Measurements from ENCODE around the gene NISCH.

The NISCH gene

GRCh38 chr3:52490939-52491526 is 35.6 kb downstream of the NISCH start:
- no peak for DNase-seq

DNA sequence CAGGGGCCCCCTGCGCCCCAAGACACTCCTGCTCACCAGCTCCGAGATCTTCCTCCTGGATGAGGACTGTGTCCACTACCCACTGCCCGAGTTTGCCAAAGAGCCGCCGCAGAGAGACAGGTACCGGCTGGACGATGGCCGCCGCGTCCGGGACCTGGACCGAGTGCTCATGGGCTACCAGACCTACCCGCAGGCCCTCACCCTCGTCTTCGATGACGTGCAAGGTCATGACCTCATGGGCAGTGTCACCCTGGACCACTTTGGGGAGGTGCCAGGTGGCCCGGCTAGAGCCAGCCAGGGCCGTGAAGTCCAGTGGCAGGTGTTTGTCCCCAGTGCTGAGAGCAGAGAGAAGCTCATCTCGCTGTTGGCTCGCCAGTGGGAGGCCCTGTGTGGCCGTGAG is 36.7 kb downstream of the NISCH start:
- DNase-seq = no peak

DNA sequence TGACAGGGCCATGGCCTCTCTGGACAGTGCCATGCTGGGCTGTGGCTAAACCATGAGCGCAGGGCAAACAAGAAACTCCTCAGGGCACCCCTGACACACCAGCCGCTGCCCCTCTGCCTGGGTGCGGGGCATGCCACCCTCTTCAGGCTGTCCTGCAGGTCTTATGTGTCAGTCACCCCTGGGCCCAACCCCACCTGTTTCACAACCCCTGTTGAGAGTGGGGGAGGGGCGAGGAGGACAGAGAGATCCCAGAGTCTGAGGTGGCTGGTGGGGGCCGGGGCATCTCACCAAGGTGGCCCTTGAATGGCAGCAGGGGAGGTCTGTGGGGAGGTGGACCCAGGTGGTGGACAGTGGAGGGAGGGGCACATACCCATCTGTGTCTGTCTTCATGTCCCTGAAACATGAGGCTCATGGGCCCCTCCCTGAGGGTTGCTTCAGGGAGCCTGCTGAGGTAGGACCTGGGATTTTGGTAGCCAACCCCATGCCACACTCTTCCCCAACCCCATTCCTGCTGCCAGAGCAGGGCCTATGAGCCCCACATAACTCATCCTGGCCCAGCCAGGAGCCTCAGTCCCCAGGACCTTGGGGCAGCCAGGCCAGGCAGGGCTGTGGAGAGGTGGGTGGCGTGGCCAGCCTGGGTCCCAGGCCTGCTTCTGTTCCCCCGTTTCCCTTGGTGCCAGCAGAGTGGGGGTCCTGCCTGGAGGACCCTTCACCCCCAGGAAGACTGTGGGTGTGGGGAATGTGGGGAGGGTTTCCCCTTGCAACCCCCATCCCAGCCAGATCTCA is 38.0 kb downstream of the NISCH start:
- no peak for DNase-seq

- no peak for DNase-seq
Observed at GRCh38 chr3:52494445-52494844, 39.0 kb downstream of the NISCH start.

- DNase-seq = no peak
Observed at GRCh38 chr3:52494886-52495495, 39.6 kb downstream of the NISCH start, which contains the start of gene STAB1. TSS of gene STAB1 (plus strand) at chr3:52495338. CDS start at chr3:52495414, 76 bp downstream.

GRCh38 chr3:52495777-52496602 is 40.6 kb downstream of the NISCH start:
- DNase-seq = no peak

GRCh38 chr3:52498137-52499054 is 43.0 kb downstream of the NISCH start:
- no peak for DNase-seq

- no peak for DNase-seq
Observed at GRCh38 chr3:52501046-52501445, 45.6 kb downstream of the NISCH start.

- no peak for DNase-seq
Observed at GRCh38 chr3:52502001-52502400, 46.6 kb downstream of the NISCH start.

DNA sequence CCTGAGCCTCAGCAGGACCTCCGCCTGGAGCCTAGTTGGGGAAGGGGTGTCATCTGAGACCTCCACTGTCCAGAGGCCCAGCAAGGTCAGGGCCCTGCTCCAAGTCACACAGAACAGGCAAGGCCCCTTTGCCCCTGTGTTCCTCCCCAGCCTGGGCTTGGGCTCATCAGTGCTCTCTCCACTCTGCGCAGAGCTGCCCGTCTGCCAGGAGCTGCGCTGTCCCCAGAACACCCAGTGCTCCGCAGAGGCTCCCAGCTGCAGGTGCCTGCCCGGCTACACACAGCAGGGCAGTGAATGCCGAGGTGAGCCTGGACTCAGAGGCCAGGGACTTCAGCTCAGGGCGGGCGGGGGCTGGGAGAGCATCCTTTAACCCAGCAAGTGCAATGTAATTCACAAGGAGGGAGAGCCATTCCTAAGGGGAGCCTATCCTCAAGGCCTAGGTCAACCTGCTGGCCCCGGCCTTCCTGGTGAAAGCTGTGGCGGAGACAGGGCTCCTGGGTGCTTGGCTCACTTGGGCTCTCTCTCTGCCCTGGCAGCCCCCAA is 47.5 kb downstream of the NISCH start:
- no peak for DNase-seq

DNA sequence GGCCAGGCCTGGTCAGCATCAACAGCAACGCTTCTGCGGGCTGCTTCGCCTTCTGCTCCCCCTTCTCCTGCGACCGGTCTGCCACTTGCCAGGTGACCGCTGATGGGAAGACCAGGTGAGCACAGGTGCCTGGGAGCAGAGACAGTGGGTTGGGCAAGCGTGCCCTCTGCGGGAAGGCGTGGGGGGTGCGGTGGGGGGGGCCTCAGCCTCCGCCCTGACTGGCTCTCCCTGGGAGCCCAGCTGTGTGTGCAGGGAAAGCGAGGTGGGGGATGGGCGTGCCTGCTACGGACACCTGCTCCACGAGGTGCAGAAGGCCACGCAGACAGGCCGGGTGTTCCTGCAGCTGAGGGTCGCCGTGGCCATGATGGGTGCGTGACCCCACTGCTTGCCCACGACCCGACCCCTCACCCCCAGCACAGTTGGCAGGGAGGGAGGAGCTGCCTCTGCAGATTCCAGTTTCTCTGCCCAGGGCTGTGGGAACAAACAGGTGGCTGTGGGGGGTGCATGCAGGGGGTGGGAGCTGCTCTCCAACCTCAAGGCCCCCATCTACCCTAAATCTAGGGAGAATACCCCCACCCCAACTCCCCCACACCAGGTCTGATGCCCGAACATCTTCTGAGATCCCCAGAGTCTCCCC is 48.5 kb downstream of the NISCH start:
- DNase-seq = no peak

GRCh38 chr3:52504977-52505376 is 49.6 kb downstream of the NISCH start:
- no peak for DNase-seq

DNA sequence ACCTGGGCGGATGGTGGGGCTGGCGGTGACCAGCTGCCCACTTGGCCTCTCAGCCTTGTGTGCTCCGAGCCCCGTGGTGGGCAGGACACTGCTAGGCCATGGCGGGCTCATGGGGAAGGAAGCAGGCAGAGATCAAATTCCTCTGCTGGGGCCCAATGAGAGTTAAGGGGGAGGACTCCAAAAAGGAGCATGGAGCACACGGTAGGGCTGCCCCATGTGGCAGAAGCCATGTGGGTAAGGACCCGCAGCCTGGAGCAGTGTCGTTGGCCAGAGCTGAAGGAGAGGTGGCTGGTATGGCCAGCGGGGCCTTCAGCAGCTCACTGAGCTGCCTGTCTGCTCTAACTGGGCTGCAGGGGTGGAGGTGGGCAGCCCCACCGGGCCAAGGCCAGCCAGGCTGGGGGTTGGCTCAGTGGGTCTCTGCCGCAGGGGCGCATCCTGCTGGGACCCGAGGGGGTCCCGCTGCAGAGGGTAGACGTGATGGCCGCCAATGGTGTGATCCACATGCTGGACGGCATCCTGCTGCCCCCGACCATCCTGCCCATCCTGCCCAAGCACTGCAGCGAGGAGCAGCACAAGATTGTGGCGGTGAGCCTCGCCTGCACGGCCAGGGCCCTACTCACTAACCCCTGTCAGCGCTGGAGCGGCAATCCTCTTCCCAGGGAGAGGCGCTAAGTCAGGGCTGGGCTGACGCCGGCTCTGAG is 51.0 kb downstream of the NISCH start:
- no peak for DNase-seq

GRCh38 chr3:52507359-52507758 is 52.0 kb downstream of the NISCH start:
- no peak for DNase-seq

- no peak for DNase-seq
Observed at GRCh38 chr3:52509753-52510328, 54.4 kb downstream of the NISCH start.

GRCh38 chr3:52511509-52511908 is 56.1 kb downstream of the NISCH start:
- no peak for DNase-seq

GRCh38 chr3:52512105-52512504 is 56.7 kb downstream of the NISCH start:
- DNase-seq = no peak

DNA sequence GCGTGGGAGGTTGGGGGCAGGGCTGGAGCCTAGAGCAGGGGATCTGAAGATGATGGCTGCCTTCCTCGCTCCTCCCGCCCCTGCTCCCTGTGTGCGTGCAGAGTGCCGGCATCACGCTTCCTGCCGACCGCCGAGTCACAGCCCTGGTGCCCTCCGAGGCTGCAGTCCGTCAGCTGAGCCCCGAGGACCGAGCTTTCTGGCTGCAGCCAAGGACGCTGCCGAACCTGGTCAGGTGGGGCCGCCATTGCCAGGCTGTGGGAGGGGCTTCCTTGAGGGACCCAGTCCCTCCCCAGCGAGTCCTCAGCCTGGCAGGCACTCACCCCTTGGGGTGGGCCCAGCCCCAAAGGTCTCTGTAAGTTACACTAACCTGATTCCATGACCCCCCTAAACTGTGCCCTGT is 57.3 kb downstream of the NISCH start:
- no peak for DNase-seq

DNA sequence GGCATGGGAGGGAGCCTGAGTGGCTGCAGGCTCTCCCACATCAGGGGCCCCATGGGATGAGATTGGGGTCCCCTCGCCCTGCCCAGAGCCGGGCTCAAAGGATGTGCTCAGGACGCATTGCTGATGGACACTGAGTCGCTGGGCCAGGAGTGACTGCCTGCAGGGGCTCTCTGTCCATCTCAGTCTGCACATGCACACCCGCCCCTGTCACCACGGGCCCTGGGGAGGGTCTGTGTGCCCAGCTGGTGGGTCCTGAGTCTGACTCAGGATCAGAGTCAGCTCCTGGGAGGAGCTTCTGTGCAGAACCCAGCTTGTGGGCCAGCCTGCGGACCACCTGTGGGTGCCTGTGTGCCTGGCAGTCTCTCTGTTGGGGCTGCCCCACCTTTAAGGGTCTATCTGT is 57.9 kb downstream of the NISCH start:
- DNase-seq = no peak

DNA sequence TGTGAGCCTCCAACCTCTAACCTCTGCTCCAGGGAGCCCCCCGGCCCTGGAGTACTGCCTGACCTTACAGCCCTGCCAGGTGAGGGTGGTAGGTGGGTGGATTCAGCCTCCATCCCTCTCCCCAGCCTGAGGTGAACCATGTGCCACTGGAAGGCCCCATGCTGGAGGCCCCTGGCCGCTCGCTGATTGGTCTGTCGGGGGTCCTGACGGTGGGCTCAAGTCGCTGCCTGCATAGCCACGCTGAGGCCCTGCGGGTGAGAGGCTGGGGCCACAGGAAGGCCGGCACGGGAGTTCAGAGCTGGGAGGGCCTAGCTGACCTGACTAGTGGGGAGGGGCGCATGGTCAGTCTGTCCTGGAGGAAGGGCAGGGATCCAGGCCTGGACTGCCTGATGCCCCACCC is 59.2 kb downstream of the NISCH start:
- DNase-seq = no peak
